ENCODE data around the gene GALNS. TPM values are rescaled to one million over a fixed set of nuclear protein-coding genes. Genes with fewer than 3 reads are reported as not detected.
A peak's percentile ranks its signal among the peaks of the same experiment; 100 is the strongest.

Gene GALNS, protein sequence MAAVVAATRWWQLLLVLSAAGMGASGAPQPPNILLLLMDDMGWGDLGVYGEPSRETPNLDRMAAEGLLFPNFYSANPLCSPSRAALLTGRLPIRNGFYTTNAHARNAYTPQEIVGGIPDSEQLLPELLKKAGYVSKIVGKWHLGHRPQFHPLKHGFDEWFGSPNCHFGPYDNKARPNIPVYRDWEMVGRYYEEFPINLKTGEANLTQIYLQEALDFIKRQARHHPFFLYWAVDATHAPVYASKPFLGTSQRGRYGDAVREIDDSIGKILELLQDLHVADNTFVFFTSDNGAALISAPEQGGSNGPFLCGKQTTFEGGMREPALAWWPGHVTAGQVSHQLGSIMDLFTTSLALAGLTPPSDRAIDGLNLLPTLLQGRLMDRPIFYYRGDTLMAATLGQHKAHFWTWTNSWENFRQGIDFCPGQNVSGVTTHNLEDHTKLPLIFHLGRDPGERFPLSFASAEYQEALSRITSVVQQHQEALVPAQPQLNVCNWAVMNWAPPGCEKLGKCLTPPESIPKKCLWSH
- 100 to 1,000 TPM in 1 of 4 donors, 10 to 100 TPM in 3; 31.1 to 134 (median 43.3) TPM for total RNA-seq

DNA sequence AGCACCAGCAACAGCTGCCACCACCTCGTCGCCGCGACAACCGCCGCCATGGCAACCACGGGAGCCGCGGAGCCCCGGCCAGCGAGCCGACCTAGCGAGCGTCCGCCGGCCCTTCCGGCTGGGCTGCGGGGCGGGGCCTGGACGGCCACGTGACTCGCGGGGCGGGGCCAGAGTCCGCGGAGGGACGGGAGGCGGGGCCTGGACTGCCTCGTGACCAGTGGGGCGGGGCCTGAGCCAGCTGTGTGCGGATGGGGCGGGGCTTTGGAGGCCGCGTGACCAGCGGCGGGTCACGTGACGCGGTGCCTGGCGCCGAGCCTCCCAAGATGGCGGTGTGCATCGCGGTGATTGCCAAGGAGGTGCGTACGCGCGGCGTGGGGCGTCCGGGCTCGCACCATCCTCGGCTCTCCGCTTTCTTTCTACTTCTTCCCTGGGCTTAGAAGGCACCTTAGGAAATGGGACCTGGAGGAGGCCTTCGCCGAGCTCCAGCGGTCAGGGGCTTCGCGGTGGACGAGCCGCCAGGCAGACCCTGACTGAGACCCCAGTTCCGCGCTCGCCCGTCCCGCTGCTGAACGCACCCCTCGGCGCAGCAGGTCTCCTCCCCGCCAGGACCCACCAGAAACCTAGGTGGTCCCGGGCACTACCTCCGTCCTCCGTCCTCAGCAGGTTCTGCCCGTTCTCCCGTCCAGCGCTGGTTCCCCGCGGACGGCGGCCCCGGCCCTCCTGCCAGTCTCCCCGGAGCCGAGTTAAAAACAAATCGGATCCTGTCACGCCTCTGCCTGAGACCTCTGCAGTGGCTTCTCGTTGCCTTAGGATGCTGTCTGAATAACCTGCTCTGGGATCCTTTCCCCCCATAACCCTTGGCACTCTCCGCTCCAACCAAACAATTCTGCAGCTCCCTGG, at the start of gene GALNS, which contains the start of gene TRAPPC2L:
GALNS (minus strand) TSS at position 120 of the 900 bp plus-strand sequence; CDS start at position 50, 70 bp downstream.
TRAPPC2L (plus strand) TSS at position 300 of the 900 bp plus-strand sequence; CDS start at position 324, 24 bp downstream.
- H3K9me3 ChIP-seq, result no peaks in the 10 kb centered on the region
- peak within 1 kb of the TSS; percentile 72 for H3K27ac ChIP-seq
- no peaks in the 10 kb centered on the region for H3K27me3 ChIP-seq
- TF ChIP-seq POLR2A (IDR thresholded peaks at IDR 0.05) (peak in 1 of 2 donors; percentile 42), POLR2AphosphoS5 (IDR thresholded peaks at IDR 0.05) (peak; percentile 48 to 80 (median 59)), EP300 (IDR thresholded peaks at IDR 0.05) (no peak)
- TF ChIP-seq, protein P1, sequence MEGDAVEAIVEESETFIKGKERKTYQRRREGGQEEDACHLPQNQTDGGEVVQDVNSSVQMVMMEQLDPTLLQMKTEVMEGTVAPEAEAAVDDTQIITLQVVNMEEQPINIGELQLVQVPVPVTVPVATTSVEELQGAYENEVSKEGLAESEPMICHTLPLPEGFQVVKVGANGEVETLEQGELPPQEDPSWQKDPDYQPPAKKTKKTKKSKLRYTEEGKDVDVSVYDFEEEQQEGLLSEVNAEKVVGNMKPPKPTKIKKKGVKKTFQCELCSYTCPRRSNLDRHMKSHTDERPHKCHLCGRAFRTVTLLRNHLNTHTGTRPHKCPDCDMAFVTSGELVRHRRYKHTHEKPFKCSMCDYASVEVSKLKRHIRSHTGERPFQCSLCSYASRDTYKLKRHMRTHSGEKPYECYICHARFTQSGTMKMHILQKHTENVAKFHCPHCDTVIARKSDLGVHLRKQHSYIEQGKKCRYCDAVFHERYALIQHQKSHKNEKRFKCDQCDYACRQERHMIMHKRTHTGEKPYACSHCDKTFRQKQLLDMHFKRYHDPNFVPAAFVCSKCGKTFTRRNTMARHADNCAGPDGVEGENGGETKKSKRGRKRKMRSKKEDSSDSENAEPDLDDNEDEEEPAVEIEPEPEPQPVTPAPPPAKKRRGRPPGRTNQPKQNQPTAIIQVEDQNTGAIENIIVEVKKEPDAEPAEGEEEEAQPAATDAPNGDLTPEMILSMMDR (IDR thresholded peaks at IDR 0.05), result no peak
- H3K4me3 ChIP-seq, result peak within 1 kb of the TSS; percentile 81
- peaks cover 32% of the 10 kb centered on the region for H3K4me1 ChIP-seq
- H3K36me3 ChIP-seq, result peaks cover 30% of the 10 kb centered on the region
- peak; percentile 99 to 100 for DNase-seq (ENCODE audit: low spot score in 2 of 2)
- WGBS, result under 1% methylated on average over 34 of the region's 87 CpGs

DNA sequence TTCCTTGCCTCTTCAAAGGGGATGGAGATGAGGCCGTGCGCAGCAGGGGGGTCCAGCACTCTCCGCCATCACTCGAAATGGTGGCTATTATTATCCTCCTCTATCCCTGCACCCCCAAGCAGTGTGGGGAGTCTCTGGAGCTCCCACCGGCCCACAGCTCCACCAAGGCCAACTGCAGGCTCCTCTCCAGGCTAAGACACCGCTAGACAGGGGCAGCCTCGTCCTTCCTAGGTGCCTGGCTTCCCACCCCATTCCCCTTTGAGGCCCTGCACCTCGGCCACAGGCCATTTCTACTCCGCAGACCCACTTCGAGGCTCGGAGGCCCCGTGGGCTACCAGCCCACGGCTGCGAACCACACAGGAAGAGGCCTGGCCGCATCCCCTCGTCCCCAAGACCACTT, 49.3 kb upstream of the GALNS start:
- TF ChIP-seq EP300 (IDR thresholded peaks at IDR 0.05), result no peak
- TF ChIP-seq POLR2A (IDR thresholded peaks at IDR 0.05), result no peak
- TF ChIP-seq, protein P1 (IDR thresholded peaks at IDR 0.05), result no peak
- TF ChIP-seq POLR2AphosphoS5 (IDR thresholded peaks at IDR 0.05), result no peak

DNA sequence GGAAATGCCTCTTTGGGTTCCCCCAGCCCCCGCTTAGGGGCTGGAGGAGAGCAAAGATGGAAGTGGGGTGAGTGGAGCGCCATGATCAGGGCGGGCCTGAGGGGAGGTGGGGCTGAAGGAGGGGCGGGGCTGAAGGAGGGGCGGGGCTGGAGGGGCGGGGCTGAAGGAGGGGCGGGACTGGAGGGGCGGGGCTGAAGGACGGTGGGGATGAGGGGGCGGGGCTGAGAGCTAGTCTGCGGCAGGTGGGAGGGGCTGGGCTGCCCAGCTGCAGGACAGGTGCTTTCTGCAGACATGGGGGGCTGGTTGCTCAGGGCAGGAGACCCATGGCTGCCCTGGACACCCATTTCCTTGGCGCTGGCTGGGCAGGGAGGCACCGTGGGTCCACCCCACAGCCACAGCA, 48.8 kb upstream of the GALNS start:
- 87% methylated on average over 3 of the region's 13 CpGs for WGBS
- H3K27ac ChIP-seq, result no peak overlapping the region
- TF ChIP-seq, protein P1 (IDR thresholded peaks at IDR 0.05), result no peak
- TF ChIP-seq POLR2AphosphoS5 (IDR thresholded peaks at IDR 0.05) (no peak), EP300 (IDR thresholded peaks at IDR 0.05) (no peak)
- no peaks in the 10 kb centered on the region for H3K9me3 ChIP-seq
- no peak for DNase-seq (ENCODE audit: low spot score in 2 of 2)
- no peak overlapping the region for H3K4me3 ChIP-seq
- peaks cover 5% of the 10 kb centered on the region for H3K4me1 ChIP-seq
- H3K27me3 ChIP-seq, result no peaks in the 10 kb centered on the region
- H3K36me3 ChIP-seq, result peaks cover 2% of the 10 kb centered on the region

More for the DNA sequence above, 49.3 kb upstream of the GALNS start:
- Histone ChIP-seq H3K4me3 (no peak overlapping the region), H3K27me3 (no peaks in the 10 kb centered on the region), H3K9me3 (no peaks in the 10 kb centered on the region), H3K4me1 (peaks cover 8% of the 10 kb centered on the region), H3K27ac (no peak overlapping the region), H3K36me3 (no peaks in the 10 kb centered on the region)
- DNase-seq (ENCODE audit: low spot score in 2 of 2), result no peak
- WGBS, result 88% methylated on average over 15 of the region's 16 CpGs

DNA sequence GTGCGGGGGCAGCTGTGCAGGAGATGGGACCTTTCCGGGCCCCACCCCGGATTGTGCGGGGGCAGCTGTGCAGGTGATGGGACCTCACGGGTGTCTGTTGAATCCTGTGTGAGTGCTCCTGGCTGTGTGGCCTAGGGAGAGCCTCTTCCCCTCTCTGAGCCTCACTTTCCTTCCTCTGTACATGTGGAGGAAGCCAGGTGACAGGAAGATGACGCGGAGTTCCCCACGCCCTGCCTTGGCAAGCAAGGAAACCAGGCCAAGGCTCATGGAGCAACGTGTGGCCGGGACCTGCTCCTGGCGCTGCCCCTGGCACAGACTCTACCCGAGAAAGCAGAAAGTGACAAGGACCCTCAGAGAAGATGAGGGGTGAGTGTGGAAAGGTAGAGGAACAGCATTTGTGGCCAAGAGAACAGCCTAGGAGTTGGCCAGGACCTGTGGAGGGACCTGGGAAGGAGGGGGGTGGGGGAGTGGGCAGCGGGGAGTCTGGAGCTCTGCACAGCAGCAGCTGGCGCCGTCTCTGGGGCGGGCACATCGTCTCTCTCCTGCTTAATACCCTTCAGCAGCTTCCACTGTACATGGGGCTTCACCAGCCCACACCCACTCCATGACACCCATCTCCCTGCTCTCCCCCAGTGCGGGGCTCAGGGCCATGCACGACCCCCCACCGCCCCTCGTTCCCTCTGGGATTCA, 48.1 kb upstream of the GALNS start:
- Histone ChIP-seq H3K4me1 (peaks cover 5% of the 10 kb centered on the region), H3K4me3 (no peak overlapping the region), H3K36me3 (peaks cover 4% of the 10 kb centered on the region), H3K27ac (no peak overlapping the region), H3K27me3 (no peaks in the 10 kb centered on the region), H3K9me3 (no peaks in the 10 kb centered on the region)
- TF ChIP-seq POLR2A (IDR thresholded peaks at IDR 0.05) (no peak), EP300 (IDR thresholded peaks at IDR 0.05) (no peak), POLR2AphosphoS5 (IDR thresholded peaks at IDR 0.05) (no peak)
- TF ChIP-seq, protein P1 (IDR thresholded peaks at IDR 0.05), result no peak
- 62% methylated on average over 19 of the region's 21 CpGs for WGBS
- DNase-seq (ENCODE audit: low spot score in 2 of 2), result no peak
